Activated T-cell treated with anti-CD3 and anti-CD28 coated beads, Interleukin-2, amount 50 U/mL, for 24 hours (primary cell): ENCODE data around the gene TENM3.
"Not testable (repeated sequence)": the region's sequence is repeated elsewhere in the genome, so short reads cannot be mapped to it uniquely, and the experiment has no call there.

Experiments used
- DNase-seq: peaks from one replicate; pipeline ENCODE4 v3.0.0-alpha.2; 2020
- H3K27ac Mint-ChIP-seq: 2 replicates; pipeline ENCODE4 v1.8.0; 2020; ENCODE audit warnings: mild to moderate bottlenecking, mixed read lengths
- H3K27me3 Mint-ChIP-seq: 2 replicates; pipeline ENCODE4 v1.8.0; 2020; ENCODE audit warnings: mixed read lengths
- H3K36me3 Mint-ChIP-seq: 2 replicates; pipeline ENCODE4 v1.8.0; 2020; ENCODE audit warnings: low read depth, mixed read lengths
- H3K4me1 Mint-ChIP-seq: 2 replicates; pipeline ENCODE4 v1.8.0; 2020; ENCODE audit warnings: low read depth, mixed read lengths
- H3K4me3 Mint-ChIP-seq: 2 replicates; pipeline ENCODE4 v1.8.0; 2020; ENCODE audit warnings: mild to moderate bottlenecking, moderate library complexity, mixed read lengths
- H3K9me3 Mint-ChIP-seq: 2 replicates; pipeline ENCODE4 v1.8.0; 2020; ENCODE audit warnings: mixed read lengths

Gene TENM3

GRCh38 chr4:182243204-182243603 is at the start of gene TENM3:
Gene TENM3 (plus strand): TSS chr4:182243402. CDS start chr4:182324021, 80,619 bp downstream.
- not testable (repeated sequence) for H3K27ac Mint-ChIP-seq, DNase-seq, H3K36me3 Mint-ChIP-seq, H3K4me3 Mint-ChIP-seq, H3K4me1 Mint-ChIP-seq, H3K27me3 Mint-ChIP-seq
- H3K9me3 Mint-ChIP-seq, result peaks cover 10% of the 10 kb centered on the region

GRCh38 chr4:182194091-182194824 is 48.9 kb upstream of the TENM3 start:
- DNase-seq, result no peak
- Mint-ChIP-seq H3K27me3 (no peaks in the 10 kb centered on the region), H3K36me3 (no peaks in the 10 kb centered on the region), H3K4me3 (no peak overlapping the region), H3K27ac (no peak overlapping the region), H3K9me3 (no peaks in the 10 kb centered on the region), H3K4me1 (no peaks in the 10 kb centered on the region)

GRCh38 chr4:182197611-182198010 is 45.6 kb upstream of the TENM3 start:
- H3K9me3 Mint-ChIP-seq, result no peaks in the 10 kb centered on the region
- H3K4me1 Mint-ChIP-seq, result no peaks in the 10 kb centered on the region
- no peak overlapping the region for H3K4me3 Mint-ChIP-seq
- no peak overlapping the region for H3K27ac Mint-ChIP-seq
- no peaks in the 10 kb centered on the region for H3K36me3 Mint-ChIP-seq
- H3K27me3 Mint-ChIP-seq, result no peaks in the 10 kb centered on the region
- no peak for DNase-seq

GRCh38 chr4:182201871-182202270 is 41.3 kb upstream of the TENM3 start:
- Mint-ChIP-seq H3K4me3 (no peak overlapping the region), H3K9me3 (no peaks in the 10 kb centered on the region), H3K27me3 (no peaks in the 10 kb centered on the region), H3K36me3 (no peaks in the 10 kb centered on the region), H3K27ac (no peak overlapping the region), H3K4me1 (no peaks in the 10 kb centered on the region)
- no peak for DNase-seq

- no peak overlapping the region for H3K4me3 Mint-ChIP-seq
- H3K4me1 Mint-ChIP-seq, result no peaks in the 10 kb centered on the region
- no peaks in the 10 kb centered on the region for H3K27me3 Mint-ChIP-seq
- no peak for DNase-seq
- no peaks in the 10 kb centered on the region for H3K36me3 Mint-ChIP-seq
- H3K9me3 Mint-ChIP-seq, result no peaks in the 10 kb centered on the region
- no peak overlapping the region for H3K27ac Mint-ChIP-seq
Observed at GRCh38 chr4:182202650-182203049, 40.6 kb upstream of the TENM3 start.

GRCh38 chr4:182203872-182204411 is 39.3 kb upstream of the TENM3 start:
- no peaks in the 10 kb centered on the region for H3K4me1 Mint-ChIP-seq
- DNase-seq, result no peak
- H3K27ac Mint-ChIP-seq, result no peak overlapping the region
- no peaks in the 10 kb centered on the region for H3K27me3 Mint-ChIP-seq
- no peaks in the 10 kb centered on the region for H3K9me3 Mint-ChIP-seq
- no peaks in the 10 kb centered on the region for H3K36me3 Mint-ChIP-seq
- H3K4me3 Mint-ChIP-seq, result no peak overlapping the region

- no peaks in the 10 kb centered on the region for H3K9me3 Mint-ChIP-seq
- no peak for DNase-seq
- H3K27me3 Mint-ChIP-seq, result no peaks in the 10 kb centered on the region
- H3K4me1 Mint-ChIP-seq, result no peaks in the 10 kb centered on the region
- H3K27ac Mint-ChIP-seq, result no peak overlapping the region
- H3K4me3 Mint-ChIP-seq, result no peak overlapping the region
- H3K36me3 Mint-ChIP-seq, result no peaks in the 10 kb centered on the region
Observed at GRCh38 chr4:182205306-182205705, 37.9 kb upstream of the TENM3 start.

- Mint-ChIP-seq H3K27me3 (no peaks in the 10 kb centered on the region), H3K4me3 (no peak overlapping the region), H3K4me1 (no peaks in the 10 kb centered on the region), H3K9me3 (no peaks in the 10 kb centered on the region), H3K27ac (no peak overlapping the region), H3K36me3 (no peaks in the 10 kb centered on the region)
- DNase-seq, result no peak
Observed at GRCh38 chr4:182206266-182206665, 36.9 kb upstream of the TENM3 start.

GRCh38 chr4:182206916-182207315 is 36.3 kb upstream of the TENM3 start:
- H3K27me3 Mint-ChIP-seq, result no peaks in the 10 kb centered on the region
- H3K27ac Mint-ChIP-seq, result no peak overlapping the region
- no peaks in the 10 kb centered on the region for H3K36me3 Mint-ChIP-seq
- H3K4me3 Mint-ChIP-seq, result no peak overlapping the region
- H3K9me3 Mint-ChIP-seq, result no peaks in the 10 kb centered on the region
- no peak for DNase-seq
- no peaks in the 10 kb centered on the region for H3K4me1 Mint-ChIP-seq

GRCh38 chr4:182207830-182208396 is 35.3 kb upstream of the TENM3 start:
- Mint-ChIP-seq H3K9me3 (no peaks in the 10 kb centered on the region), H3K27me3 (no peaks in the 10 kb centered on the region), H3K4me1 (no peaks in the 10 kb centered on the region), H3K36me3 (no peaks in the 10 kb centered on the region), H3K27ac (no peak overlapping the region), H3K4me3 (no peak overlapping the region)
- DNase-seq, result no peak

GRCh38 chr4:182208526-182209050 is 34.6 kb upstream of the TENM3 start:
- H3K27ac Mint-ChIP-seq, result no peak overlapping the region
- H3K27me3 Mint-ChIP-seq, result no peaks in the 10 kb centered on the region
- DNase-seq, result no peak
- H3K4me3 Mint-ChIP-seq, result no peak overlapping the region
- no peaks in the 10 kb centered on the region for H3K4me1 Mint-ChIP-seq
- no peaks in the 10 kb centered on the region for H3K36me3 Mint-ChIP-seq
- no peaks in the 10 kb centered on the region for H3K9me3 Mint-ChIP-seq

- no peaks in the 10 kb centered on the region for H3K9me3 Mint-ChIP-seq
- no peak overlapping the region for H3K4me3 Mint-ChIP-seq
- H3K4me1 Mint-ChIP-seq, result no peaks in the 10 kb centered on the region
- DNase-seq, result no peak
- H3K36me3 Mint-ChIP-seq, result no peaks in the 10 kb centered on the region
- H3K27ac Mint-ChIP-seq, result no peak overlapping the region
- H3K27me3 Mint-ChIP-seq, result no peaks in the 10 kb centered on the region
Observed at GRCh38 chr4:182212211-182212761, 30.9 kb upstream of the TENM3 start.

GRCh38 chr4:182213004-182213403 is 30.2 kb upstream of the TENM3 start:
- Mint-ChIP-seq H3K9me3 (no peaks in the 10 kb centered on the region), H3K4me3 (no peak overlapping the region), H3K27ac (no peak overlapping the region), H3K36me3 (no peaks in the 10 kb centered on the region), H3K27me3 (no peaks in the 10 kb centered on the region), H3K4me1 (no peaks in the 10 kb centered on the region)
- DNase-seq, result no peak

- no peaks in the 10 kb centered on the region for H3K4me1 Mint-ChIP-seq
- no peaks in the 10 kb centered on the region for H3K9me3 Mint-ChIP-seq
- no peak for DNase-seq
- H3K27me3 Mint-ChIP-seq, result no peaks in the 10 kb centered on the region
- H3K4me3 Mint-ChIP-seq, result no peak overlapping the region
- no peaks in the 10 kb centered on the region for H3K36me3 Mint-ChIP-seq
- H3K27ac Mint-ChIP-seq, result no peak overlapping the region
Observed at GRCh38 chr4:182215148-182215547, 28.1 kb upstream of the TENM3 start.

- no peak overlapping the region for H3K4me3 Mint-ChIP-seq
- no peaks in the 10 kb centered on the region for H3K36me3 Mint-ChIP-seq
- H3K4me1 Mint-ChIP-seq, result no peaks in the 10 kb centered on the region
- H3K27ac Mint-ChIP-seq, result no peak overlapping the region
- no peaks in the 10 kb centered on the region for H3K9me3 Mint-ChIP-seq
- no peak for DNase-seq
- no peaks in the 10 kb centered on the region for H3K27me3 Mint-ChIP-seq
Observed at GRCh38 chr4:182216005-182216404, 27.2 kb upstream of the TENM3 start.
